ENCODE results near the gene MS4A14. TPM values are rescaled to one million over a fixed set of nuclear protein-coding genes. Genes with fewer than 3 reads are reported as not detected.

The MS4A14 gene
- total and polyA plus RNA-seq, 7 donors, result 0.03 to 1.3 (median 0.14) TPM

DNA sequence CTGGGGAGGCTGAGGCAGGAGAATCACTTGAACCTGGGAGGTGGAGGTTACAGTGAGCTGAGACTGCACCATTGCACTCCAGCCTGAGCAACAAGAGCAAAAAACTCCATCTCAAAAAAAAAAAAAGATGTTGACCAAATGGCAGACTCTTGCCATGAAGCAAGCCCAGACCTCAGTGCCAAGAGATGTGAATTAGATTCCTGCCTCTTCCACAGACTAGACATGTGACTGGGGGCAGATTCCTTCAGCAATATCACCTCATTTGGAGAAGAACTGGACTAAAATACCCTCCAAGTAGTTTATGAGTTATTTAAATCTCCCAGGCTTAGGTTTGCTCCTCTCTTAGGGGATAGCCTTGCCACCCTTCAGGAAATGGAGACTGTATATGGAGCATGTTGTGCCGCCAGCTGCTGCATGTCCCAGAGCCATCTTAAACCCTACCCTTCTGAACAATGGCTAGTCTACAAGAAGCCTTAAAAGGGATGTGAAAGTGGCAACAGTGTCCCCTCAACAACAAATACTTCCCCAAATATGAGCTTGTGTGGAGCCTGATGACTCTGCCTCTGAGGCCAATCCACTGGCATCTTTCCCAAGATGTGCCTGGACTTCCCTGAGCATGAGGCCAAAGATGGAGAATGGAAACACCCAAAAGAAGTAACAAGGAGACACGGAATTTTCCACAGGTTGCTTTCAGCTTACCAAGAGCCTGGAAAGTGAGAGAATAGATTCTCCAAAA lies 18.7 kb upstream of the MS4A14 start:
- peak; percentile 31 to 54 for DNase-seq
- no peaks in the 10 kb centered on the region for H3K4me1 ChIP-seq
- 76 to 86% (median 80%) methylated on average over 2 of the region's 2 CpGs for WGBS, 3 donors
- H3K36me3 ChIP-seq (ENCODE audit: insufficient read depth in 1 of 2, low read depth in 1 of 2), result no peaks in the 10 kb centered on the region
- no peak overlapping the region for H3K27ac ChIP-seq
- H3K27me3 ChIP-seq (ENCODE audit: insufficient read depth in 3 of 3, low read length in 2 of 3), result no peaks in the 10 kb centered on the region
- intact Hi-C loops (cut with DNase I), result no loop called here
- TF ChIP-seq, protein P1, sequence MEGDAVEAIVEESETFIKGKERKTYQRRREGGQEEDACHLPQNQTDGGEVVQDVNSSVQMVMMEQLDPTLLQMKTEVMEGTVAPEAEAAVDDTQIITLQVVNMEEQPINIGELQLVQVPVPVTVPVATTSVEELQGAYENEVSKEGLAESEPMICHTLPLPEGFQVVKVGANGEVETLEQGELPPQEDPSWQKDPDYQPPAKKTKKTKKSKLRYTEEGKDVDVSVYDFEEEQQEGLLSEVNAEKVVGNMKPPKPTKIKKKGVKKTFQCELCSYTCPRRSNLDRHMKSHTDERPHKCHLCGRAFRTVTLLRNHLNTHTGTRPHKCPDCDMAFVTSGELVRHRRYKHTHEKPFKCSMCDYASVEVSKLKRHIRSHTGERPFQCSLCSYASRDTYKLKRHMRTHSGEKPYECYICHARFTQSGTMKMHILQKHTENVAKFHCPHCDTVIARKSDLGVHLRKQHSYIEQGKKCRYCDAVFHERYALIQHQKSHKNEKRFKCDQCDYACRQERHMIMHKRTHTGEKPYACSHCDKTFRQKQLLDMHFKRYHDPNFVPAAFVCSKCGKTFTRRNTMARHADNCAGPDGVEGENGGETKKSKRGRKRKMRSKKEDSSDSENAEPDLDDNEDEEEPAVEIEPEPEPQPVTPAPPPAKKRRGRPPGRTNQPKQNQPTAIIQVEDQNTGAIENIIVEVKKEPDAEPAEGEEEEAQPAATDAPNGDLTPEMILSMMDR (IDR thresholded peaks at IDR 0.05), result no peak
- no peak overlapping the region for H3K4me3 ChIP-seq
- ATAC-seq, result peak in 2 of 4 donors; percentile 17 to 48
- H3K9me3 ChIP-seq, result no peaks in the 10 kb centered on the region

DNA sequence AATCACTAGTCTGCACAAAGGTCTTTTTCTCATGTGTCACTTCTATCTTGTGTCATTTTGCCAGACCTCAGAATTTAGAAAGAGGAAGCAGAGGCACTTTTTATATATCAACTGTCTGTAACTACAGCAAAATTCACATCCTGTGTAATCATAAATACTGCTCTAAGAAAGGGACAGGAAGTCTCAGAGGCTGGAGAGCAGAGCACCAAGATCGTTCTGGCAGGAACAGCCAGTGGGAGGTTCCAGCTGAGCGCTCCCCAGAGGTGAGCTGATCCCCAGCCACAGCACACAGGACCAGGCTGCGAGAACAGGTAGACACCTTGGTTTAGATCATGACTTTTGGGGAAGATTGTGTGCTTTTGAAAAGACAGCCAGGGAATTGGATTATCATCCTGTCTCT lies 17.9 kb upstream of the MS4A14 start, which contains the start of gene MS4A7:
Gene MS4A7 (plus strand): TSS at position 179 of the 400 bp plus-strand sequence. CDS start 4,610 bp downstream, outside the sequence.
- no peak within 1 kb of the TSS for H3K27ac ChIP-seq
- TF ChIP-seq, protein P1 (IDR thresholded peaks at IDR 0.05), result no peak
- 42 to 44% (median 43%) methylated on average over 3 of the region's 3 CpGs for WGBS, 3 donors
- H3K9me3 ChIP-seq, result no peaks in the 10 kb centered on the region
- no peaks in the 10 kb centered on the region for H3K4me1 ChIP-seq
- no peaks in the 10 kb centered on the region for H3K36me3 ChIP-seq (ENCODE audit: insufficient read depth in 1 of 2, low read depth in 1 of 2)
- DNase-seq (peak; percentile 25 to 58), ATAC-seq (peak in 2 of 4 donors; percentile 19 to 42)
- intact Hi-C loops (cut with DNase I), result no loop called here
- H3K4me3 ChIP-seq, result peak within 1 kb of the TSS; percentile 7
- H3K27me3 ChIP-seq (ENCODE audit: insufficient read depth in 3 of 3, low read length in 2 of 3), result no peaks in the 10 kb centered on the region

DNA sequence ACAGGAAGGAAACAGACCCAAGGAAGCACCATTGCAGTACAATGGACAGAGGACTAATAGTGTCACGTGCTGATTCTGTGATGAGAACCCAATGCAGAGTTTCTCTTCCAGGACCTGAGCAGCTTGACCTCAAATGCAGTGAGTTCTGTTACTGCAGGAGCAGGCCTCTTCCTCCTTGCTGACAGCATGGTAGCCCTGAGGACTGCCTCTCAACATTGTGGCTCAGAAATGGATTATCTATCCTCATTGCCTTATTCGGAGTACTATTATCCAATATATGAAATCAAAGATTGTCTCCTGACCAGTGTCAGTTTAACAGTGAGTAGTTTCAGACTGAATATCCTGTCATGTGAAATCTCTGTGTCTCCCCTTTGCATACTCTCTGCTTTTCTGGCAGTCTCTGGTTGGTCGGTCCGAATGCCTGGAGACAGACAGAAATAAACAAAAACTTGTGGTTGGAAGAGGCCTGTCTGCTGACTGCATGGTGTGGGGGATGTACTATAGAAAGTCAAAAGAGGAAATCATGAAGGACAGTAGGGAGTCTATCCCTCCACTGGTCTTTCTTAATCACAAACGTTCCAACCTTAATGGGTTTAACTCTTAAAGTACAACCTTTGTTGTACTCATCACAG lies 6.9 kb upstream of the MS4A14 start:
- whole genome bisulfite sequencing, 3 donors, result 49 to 70% (median 57%) methylated on average over 5 of the region's 5 CpGs
- ATAC-seq, result no peak
- intact Hi-C loops (cut with DNase I), result no loop called here
- H3K9me3 ChIP-seq, result no peaks in the 10 kb centered on the region
- H3K36me3 ChIP-seq (ENCODE audit: insufficient read depth in 1 of 2, low read depth in 1 of 2), result no peaks in the 10 kb centered on the region
- H3K4me3 ChIP-seq, result no peak overlapping the region
- H3K27me3 ChIP-seq (ENCODE audit: insufficient read depth in 3 of 3, low read length in 2 of 3), result no peaks in the 10 kb centered on the region
- no peaks in the 10 kb centered on the region for H3K4me1 ChIP-seq
- TF ChIP-seq, protein P1 (IDR thresholded peaks at IDR 0.05), result no peak
- no peak overlapping the region for H3K27ac ChIP-seq
- no peak for DNase-seq

DNA sequence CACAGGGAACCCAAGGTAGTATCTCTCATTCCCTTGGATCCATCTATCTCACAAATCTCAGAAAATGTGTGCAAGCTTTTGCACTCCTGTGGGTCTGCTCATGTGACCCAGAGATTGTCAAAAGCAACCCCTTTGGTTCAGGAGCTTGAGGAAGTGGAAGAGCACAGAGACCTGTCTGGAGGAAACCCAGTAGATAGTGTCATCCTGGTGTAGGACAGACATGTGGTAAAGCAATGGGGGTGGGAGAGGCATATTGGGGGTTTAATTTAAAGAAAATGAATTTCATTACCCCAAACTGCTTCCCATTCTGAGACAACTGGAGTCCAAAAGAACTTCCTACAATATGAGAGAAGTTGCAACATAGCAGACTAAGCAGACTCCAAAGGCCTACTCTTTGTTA lies 5.8 kb upstream of the MS4A14 start:
- Histone ChIP-seq H3K9me3 (no peaks in the 10 kb centered on the region), H3K27ac (no peak overlapping the region), H3K36me3 (ENCODE audit: insufficient read depth in 1 of 2, low read depth in 1 of 2) (no peaks in the 10 kb centered on the region), H3K4me3 (no peak overlapping the region), H3K4me1 (no peaks in the 10 kb centered on the region), H3K27me3 (ENCODE audit: insufficient read depth in 3 of 3, low read length in 2 of 3) (no peaks in the 10 kb centered on the region)
- TF ChIP-seq, protein P1 (IDR thresholded peaks at IDR 0.05), result no peak
- no peak for ATAC-seq
- DNase-seq, result no peak
- intact Hi-C loops (cut with DNase I), result no loop called here
